Measurements from ENCODE around the gene RNASET2.

RNASET2 gene

DNA sequence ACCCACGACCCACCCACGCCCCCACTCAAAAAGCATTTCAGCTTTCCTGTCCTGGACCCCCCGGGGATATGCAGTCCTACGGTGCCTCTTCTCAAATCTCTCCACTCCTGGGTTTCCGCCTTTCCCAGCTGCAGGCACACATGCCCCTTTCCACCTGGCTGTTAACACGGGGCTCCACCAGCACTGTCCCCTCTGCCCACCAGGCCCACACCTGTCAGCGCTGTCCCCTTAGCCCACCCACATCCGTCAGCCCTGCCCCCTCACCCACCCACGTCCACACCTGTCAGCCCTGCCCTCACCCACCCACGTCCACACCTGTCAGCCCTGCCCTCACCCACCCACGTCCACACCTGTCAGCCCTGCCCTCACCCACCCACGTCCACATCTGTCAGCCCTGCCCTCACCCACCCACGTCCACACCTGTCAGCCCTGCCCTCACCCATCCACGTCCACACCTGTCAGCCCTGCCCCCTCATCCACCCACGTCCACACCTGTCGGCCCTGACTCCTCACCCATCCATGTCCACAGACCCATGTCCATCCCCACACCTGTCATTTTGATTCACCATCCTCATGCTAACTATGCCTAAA, 11.6 kb downstream of the RNASET2 start:
- DNase-seq = no peak

DNA sequence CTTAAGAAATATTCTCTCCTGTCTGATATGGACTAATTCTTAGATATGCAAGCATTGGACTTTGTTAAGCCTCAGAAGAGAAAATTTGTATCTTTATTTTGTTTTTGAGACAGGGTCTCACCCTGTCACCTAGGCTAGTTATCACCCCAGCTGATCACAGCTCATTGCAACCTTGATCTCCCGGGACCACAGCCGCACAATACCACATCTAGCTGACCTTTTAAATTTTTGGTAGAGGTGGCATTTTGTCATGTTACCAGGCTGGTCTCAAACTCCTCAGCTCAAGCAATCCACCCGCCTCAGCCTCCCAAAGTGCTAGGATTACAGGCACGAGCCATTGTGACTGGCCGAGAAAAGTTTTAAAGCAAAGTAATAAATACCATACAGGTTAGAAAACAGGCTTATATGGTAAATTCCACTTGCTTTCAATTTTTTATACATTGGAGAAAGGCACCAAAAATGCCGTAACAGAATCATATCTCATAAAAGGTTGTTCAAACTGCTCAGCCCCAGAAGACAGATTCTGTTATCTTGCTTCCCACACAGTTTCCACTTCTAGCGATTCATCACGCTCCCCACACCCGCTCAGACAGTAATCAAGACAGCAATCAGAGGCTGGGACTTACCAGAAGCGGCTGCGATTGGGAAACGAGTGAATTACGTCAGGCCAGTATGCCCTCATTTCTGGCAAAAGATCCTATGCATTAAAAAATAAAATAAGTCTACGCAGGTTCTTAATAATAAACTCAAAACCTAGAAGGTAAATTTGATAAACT, 13.8 kb downstream of the RNASET2 start:
- DNase-seq = peak; percentile 24 to 58 (median 50)

DNA sequence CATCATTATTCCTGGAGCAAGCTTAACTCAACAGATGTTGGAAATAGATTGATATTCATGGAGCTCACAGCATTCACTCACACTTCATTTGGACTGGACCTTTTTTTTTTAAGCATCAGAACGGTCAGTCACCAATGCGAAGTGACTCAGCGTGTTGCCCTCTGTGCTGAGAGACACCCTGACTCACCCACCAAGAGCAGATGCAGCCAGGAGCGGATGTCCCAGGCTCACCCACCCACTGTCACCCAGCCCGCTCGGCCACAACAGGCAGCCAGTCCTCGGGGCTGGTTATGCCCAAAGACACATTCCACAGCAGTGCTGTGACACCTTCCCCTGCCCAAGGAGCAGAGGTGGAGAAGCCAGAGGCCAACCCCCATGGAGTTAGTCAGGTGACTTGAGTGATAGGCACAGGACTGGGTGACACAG, 15.7 kb downstream of the RNASET2 start:
- DNase-seq = no peak

DNA sequence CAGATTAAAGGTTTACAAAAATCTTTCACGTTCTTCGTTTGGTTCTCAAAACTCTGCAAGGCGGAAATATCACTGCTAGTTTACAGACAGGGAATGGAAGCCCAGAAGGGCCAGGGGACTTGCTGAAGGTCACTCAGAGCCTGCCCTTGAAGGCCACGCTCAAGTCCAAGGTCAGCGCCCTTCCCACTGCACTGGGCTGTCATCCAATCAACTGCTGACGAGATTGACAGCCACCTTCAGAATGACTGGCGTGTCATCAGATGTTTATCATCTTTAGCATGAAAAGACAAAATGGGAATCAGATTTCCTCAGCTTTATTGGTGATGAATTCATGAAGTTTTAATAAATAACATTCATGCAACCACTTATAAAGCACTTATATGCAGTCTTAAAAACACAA, 16.5 kb downstream of the RNASET2 start:
- DNase-seq = no peak

DNA sequence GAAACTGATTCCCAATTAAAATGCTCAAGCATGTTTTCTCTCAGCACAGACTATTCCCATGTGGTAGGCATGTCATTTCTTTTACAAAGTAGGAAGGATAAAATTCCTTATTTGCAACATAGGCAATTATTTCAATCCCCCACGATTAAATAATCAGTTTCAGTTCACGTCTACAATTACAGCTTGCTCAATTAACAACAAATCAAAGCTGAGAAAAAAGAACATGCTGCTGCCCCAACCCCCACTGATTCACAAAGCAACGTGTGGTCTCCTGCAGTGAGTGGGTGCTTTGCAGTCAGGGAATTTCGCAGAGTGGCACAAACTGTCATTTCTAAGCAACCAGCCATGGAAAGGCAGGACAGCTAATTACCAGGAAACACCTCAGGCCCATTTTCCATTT, 17.0 kb downstream of the RNASET2 start:
- DNase-seq = no peak

DNA sequence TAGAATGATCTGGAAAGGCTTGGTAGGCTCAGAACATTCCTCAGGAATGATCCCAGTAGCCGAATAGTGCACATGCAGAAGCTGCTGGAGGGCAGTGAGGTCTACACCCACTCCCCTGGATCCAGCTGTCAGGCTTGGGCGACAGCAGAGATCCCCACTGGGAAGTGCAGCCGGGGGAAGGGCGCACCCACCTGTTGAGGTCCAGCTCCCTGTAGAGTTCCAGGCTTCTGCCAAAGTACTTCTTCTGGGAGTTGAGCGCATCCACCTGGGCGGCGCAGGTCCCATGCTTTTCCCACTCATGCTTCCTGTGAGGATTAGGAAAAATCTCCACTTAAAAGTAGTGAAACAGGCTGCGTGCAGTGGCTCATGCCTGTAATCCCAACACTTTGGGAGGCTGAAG, 17.6 kb downstream of the RNASET2 start:
- DNase-seq = no peak

DNA sequence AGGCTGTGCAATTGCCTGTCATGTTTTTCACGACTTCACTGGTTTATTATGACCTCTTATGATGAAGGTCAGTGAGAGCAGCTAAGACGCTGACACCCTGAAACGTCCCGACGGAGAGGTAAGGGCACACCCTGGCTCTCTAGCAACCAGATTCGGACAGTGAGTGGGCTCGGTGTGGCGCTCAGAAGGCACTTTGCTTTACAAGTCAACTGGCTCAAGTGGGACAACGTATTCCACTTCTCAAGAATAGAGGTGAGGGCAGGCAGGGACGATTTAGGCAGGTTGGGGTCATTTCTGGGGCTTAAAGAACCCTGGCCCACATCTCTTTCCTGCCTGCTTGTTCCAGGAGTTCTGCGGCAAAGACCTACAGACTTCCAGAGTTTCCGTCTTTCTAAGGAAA, 18.2 kb downstream of the RNASET2 start:
- no peak for DNase-seq

DNA sequence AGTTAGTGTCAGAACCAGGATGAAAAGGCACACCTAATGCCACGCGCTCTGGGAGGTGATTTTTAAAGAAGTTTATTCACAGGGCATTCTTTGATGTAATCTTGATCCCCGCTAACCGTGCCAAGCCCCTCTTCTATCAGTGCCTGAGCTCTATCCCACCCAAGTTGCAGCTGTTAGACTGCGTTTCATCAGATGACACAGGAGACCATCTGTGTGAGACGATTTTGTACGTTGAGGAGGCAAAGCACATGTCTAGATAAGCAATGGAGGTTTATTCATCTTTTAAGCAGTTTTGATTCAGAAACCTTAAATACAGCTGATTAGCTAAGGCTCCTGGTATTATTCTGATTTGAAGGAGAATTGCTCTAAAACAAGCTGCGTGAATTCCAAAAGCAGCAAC, 18.6 kb downstream of the RNASET2 start:
- DNase-seq = no peak

DNA sequence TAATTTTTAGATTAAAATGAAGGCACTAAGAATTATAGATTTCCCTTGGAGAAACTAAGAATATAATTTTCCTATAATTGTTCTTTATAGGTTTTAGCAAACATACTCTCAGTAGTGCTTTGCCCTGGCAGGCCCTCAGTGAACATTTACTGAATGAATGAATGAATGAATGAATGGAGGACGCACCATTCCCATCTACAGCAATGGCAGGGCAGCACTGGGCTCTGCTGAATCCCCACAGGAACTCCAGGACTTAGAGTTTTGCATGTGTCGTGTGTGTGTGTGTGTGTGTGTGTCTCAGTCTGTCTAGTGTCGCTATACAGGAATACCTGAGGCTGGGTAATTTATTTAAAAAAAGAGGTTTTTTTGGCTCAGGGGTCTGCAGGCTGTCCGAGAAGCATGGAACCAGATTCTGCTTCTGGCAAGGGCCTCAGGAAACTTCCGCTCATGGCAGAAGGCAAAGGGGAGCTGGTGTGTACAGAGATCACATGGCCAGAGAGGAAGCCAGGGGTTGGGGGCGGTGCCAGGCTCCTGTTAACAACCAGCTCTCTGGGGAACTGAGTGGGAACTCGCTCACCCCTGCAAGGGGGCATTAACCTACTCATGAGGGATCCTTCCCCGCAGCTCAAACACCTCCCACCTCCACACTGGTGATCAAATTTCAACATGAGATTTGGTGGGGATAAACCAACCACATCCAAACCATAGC, 20.1 kb downstream of the RNASET2 start:
- peak in 3 of 6 experiments; percentile 7 to 51 (median 19) for DNase-seq

DNA sequence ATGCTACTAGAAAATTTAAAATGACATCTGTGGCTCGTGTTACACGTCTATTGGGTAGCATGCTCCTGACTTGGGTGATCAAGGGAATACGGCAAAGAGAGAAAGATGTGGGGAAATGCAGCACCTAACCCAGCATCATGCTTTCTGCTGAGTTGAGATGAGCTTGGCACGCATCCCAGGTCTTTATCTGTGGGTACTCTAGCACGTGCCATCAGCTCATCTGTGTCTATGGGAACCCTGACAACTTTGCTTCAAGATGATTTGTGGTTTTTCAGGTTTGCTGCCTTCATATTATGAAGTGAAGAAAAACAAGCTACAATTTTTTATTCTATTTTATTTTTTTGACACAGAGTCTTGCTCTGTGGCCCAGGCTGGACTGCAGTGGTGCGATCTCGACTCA, 21.0 kb downstream of the RNASET2 start:
- peak; percentile 21 to 61 (median 38) for DNase-seq

DNA sequence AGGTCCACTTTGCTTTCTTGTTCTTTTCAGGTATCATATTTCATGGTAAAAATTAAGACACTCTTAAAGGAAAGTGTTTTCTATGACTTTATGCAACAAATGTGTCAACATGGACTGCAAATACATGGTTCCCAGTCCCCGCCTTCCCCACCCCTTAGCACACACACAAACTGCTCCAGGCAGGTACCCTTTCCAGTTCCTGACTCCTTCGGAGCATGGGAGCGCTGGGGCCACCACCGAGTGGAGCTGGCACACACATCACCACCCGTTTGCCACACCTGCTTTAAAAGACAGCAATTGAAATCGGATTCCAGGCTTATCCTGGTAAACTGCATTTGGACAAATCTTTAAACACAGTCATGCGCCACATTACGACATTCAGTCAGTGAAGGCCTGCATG, 22.2 kb downstream of the RNASET2 start:
- no peak for DNase-seq

DNA sequence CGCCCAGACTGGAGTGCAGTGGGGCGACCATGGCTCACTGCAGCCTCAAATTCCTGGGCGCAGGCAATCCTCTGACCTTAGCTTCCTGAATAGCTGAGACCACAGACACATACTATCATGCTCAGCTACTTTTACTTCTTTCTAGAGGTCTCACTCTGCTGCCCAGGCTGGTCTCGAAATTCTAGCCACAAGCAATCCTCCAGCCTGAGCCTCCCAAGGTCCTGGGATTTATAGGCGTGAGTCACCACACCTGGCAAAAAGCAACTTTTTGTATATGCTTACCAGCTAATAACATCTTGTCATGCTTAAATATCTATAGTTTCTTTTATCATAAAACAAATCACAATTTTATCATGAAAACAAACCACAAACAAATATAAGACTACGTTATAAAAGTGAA, 23.0 kb downstream of the RNASET2 start:
- no peak for DNase-seq

DNA sequence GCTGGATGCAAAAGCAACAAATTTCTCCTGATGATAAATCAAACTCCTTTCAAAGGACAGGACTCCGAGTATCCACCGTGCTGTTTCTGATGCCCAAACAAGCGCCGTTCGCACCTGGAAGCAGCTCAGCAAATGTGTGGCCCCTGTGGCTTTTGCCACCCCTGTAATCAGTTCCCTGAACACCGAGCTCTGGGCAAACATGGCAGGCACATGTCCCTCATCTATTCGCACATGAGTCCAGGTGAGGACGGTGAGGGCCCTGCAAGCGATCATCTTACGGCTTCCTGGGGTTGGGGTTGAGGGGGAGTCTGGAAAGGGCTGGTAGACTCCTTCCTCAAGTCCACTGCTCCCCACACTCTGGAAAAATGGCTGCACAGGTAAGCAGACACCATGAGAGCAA, 23.7 kb downstream of the RNASET2 start:
- no peak for DNase-seq

DNA sequence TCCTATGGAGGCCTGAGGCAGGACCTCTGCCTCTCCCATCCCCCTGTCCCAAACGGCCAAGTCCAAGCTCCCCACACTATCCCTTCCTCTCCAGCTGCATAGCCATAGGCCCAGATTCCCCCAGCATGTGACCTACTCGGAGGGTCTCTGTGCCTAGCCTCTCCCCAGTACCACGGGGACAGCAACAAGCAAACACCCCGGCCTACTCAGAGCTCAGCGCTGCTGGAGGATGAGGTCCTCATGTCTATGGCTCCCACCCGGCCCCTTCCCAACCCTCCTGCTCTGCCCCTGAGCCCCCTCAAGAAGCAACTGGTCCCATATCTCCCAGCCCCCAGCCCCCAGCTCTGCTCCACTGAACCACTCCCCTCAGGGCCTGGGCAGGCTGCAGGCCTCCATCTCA, 24.2 kb downstream of the RNASET2 start:
- DNase-seq = no peak

DNA sequence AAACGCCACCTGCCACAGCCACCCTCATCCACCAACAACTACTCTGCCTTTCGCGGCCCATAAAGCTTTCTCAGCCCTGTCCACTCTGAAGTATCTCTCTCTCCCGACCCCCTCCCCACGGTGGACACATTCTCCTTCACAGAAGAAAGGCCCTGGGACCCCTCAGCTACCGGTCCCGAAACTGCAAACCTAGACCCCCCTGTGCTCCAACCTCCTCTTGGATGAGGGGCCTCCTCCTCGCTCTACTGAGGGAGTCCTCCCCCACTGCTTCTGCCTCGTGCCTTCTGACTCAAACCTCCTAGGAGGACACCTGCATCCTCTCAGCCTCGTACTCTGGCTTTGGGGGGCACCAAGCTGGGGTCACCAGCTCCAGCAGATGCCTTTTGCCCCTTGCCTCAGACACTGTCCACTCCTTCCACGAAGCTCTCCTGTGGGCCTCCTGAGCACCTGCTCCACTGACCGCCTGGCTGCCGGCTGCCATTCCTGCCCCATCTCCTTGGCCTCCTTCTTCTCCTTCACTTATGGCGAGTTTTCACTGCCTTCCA, 24.9 kb downstream of the RNASET2 start:
- DNase-seq = no peak

DNA sequence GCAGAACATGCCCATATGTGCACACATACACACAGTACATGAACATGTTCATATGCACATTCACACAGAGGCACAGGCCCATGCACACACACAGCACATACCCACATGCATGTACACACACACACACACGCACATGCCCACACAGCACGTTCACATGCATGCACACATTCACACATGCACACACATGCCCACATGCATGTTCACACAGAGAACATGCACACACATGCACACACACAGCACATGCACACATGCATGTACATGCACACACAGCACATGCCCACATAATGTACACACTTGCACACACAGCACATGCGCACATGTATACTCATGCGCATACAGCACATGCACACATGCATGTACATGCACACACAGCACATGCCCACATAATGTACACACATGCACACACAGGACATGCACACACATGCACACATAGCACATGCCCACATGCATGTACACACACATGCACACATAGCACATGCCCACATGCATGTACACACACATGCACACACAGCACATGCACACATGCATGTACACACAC, 25.9 kb downstream of the RNASET2 start:
- DNase-seq = no peak

DNA sequence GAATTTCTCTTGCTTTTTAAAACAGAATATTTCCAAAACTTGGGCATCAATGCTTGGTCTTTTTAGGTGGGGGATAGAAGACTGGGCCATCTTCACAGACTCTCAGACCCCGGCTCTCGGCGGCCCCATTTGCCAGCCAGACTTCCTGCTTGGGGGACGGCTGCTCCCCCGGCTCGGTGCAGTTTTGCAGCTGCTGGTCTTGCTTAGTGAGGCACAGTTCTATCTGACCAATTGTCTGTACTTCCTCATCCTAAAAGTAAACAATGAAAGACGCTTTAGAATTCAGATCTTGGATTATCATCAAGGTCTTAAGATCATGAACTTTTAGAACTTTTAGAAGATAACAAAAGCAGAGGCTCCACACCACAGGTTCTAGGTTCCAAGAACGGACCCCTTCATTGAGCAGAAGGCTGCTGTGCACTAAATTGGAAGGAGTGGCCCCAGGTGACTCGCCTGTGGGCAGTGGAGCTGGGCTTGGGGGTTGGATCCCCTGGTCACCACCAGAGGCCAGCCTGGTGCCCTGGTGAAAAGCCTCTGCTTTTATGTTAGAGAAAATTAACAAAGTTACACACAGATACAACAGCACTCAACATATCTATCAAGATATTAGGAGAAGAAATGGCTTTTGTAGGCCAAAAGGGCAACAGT, 26.7 kb downstream of the RNASET2 start:
- DNase-seq = no peak

DNA sequence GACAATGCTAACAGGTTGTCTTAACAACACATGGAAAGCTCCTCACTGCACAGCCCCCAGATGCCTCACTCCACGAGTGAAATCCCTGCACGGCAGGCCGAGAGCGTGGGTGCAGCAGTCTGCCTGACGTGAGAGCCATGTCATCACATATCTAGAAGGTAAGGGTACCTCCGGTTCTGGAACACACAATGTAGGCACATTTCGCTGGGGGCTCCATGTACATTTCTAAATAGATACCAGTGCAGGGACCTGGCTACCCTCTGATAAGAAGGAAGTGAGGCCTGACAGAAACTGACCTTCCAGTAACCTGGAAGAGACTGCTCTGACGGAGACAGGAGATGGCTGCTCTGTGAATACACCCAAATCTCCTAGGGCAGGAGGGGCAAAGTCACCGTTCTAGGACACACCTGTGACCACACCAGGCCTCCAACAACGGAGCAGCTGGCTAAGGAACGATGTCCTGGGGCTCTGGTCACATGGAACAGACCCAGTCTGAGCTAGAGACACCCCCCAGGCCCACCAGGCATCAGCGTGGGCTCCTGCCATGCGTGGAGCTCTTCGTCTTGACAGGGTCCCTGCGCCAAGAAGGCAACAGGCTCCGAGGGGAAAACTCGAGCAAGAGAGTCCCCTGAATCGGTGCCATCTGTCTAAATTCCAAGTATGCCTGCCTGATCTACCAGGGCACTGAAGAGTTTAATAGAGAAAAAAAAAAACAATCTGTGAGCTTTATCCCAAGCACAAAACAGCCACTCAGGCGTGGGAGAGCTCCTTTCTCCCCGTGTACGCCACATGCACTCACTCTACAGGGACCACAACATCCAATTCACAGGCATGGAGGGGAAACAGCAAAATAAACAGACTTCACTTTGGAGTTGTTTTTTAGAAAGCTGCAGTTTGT, 27.5 kb downstream of the RNASET2 start:
- no peak for DNase-seq

DNA sequence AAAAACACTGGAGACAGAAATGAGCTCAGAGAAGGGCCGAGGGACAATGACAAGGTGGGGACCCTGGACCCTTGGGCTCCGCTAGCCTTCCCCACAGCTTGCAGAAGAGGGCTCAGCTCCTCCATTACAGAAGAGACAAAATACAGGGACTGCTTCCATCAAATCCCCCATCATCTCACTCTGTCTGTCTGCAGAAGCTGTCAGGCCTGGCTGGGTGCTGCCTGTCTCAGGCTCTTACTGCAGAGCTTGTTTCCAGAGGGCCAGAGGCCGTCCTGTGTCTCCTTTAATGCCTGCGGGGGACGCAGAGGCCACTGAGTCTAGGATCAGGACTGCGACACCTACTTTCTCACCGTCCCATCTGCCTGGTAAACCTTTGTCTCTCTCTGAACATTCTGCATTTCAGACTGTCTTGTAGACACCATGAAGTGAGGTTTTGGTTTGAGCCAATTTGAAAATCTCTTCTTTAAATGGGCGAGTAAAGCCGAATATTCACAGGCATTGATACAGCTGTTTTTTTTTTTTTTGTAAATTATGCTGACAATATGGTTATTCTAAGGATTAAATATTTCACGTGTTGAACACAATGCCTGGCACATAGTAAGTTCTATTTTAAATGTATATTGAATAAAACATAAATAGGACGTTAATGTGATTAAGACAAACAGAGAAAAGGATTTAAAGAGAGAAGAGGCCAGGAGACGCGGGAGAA, 28.3 kb downstream of the RNASET2 start:
- DNase-seq = no peak

DNA sequence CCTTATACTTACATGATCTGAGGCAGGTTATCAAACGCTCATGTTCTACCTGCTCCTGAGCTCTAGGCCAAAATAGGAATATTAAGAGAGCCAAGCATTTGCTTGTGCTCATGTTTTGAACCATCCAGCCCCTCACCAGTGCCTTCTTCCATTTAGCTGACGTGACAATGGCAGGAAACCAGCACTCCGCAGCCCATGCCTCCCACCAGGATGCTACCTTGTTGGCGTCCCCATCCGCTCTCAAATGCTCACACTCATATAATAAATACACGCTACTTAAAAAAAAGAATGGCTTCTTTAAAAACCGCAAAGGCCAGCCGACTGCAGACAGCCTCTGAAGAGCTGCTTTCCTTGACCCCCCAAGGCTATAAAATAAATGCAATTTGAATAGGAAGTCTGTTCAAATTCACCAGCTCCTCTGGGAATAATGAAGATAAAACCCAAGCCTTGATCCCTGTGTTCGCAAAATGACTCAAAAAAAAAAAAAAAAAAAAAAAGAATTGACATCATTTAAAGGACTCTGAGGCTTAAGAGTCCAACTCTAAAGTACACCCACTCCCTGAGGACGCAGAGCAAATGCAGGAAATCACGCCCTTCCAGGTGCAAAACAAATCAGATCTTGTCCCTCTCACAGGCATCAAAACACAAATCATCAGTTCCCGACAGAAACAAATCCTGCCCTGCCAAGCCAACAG, 29.0 kb downstream of the RNASET2 start:
- no peak for DNase-seq

DNA sequence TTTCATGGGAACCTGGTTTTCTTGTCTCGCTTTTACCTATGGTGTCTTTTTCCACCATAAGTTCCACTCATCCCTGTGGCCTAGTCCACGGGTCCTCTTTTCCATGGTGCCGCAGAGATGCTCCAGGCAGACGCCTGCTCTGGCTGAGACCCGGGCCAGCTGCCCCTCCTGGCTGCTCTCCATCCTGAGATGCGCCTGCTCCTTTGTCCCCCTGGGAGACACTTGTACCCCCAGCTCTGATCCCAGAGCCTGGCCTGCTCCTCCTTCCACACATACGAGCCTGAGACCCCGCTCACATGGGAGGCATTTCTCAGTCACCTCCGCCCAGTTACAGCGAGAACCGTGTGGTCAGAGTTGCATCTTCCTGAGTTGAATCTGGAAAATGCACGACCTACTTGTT, 29.6 kb downstream of the RNASET2 start:
- no peak for DNase-seq
